Measurements from ENCODE around the gene SHC3. TPM values are rescaled to one million over a fixed set of nuclear protein-coding genes. Genes with fewer than 3 reads are reported as not detected.

The SHC3 gene
- total RNA-seq, 1 experiment from 2014 or later, result 0.03 TPM

Other genes with a start within 250 kb of the SHC3 start
- 0.50 and 0.56 TPM in 2 replicates for gene S1PR3, start 187.3 kb downstream of the SHC3 start, total RNA-seq (2014; rRNA removed; shearing (Covaris generic))
- 404 and 447 TPM in 2 replicates for gene CKS2, start 132.4 kb upstream of the SHC3 start, total RNA-seq (2014; rRNA removed; shearing (Covaris generic))
- 44.9 and 50.7 TPM in 2 replicates for gene SECISBP2, start 139.7 kb upstream of the SHC3 start, total RNA-seq (2014; rRNA removed; shearing (Covaris generic))

All from SK-MEL-5 (cell line).